Ishikawa (cell line): ENCODE data around the gene ASCC1.

ENCODE experiments used
- CEBPB ChIP-seq: IDR thresholded peaks from 2 replicates; pipeline ENCODE4 v1.6.1; 2012
- CREB1 ChIP-seq: IDR thresholded peaks from 2 replicates; pipeline ENCODE4 v1.6.1; 2012; ENCODE audit warnings: low read depth
- EGR1 ChIP-seq: IDR thresholded peaks from 2 replicates; pipeline ENCODE4 v1.6.1; 2012
- EP300 ChIP-seq: IDR thresholded peaks from 2 replicates; pipeline ENCODE4 v1.6.1; 2012; ENCODE audit warnings: borderline replicate concordance
- FOXM1 ChIP-seq: IDR thresholded peaks from 2 replicates; pipeline ENCODE4 v1.6.1; 2012; ENCODE audit warnings: low read depth, borderline replicate concordance
- NFIC ChIP-seq: IDR thresholded peaks from 2 replicates; pipeline ENCODE4 v1.6.1; 2012
- RAD21 ChIP-seq: IDR thresholded peaks from 2 replicates; pipeline ENCODE4 v1.6.1; 2012; ENCODE audit warnings: low read depth
- TAF1 ChIP-seq: IDR thresholded peaks from 2 replicates; pipeline ENCODE4 v1.6.1; 2012; ENCODE audit warnings: low read depth, mild to moderate bottlenecking
- TCF12 ChIP-seq: IDR thresholded peaks from 2 replicates; pipeline ENCODE4 v1.6.1; 2012; ENCODE audit warnings: low read depth
- TEAD4 ChIP-seq: IDR thresholded peaks from 2 replicates; pipeline ENCODE4 v1.6.1; 2012
- YY1 ChIP-seq: IDR thresholded peaks from 2 replicates; pipeline ENCODE4 v1.6.1; 2012; ENCODE audit warnings: low read depth
- TF ChIP-seq, protein P1 (sequence below): IDR thresholded peaks from 2 replicates; pipeline ENCODE4 v1.6.1; 2012; ENCODE audit warnings: low read depth, mild to moderate bottlenecking
- TF ChIP-seq, protein P2 (sequence below): IDR thresholded peaks from 2 replicates; pipeline ENCODE4 v1.6.1; 2012

DNA sequence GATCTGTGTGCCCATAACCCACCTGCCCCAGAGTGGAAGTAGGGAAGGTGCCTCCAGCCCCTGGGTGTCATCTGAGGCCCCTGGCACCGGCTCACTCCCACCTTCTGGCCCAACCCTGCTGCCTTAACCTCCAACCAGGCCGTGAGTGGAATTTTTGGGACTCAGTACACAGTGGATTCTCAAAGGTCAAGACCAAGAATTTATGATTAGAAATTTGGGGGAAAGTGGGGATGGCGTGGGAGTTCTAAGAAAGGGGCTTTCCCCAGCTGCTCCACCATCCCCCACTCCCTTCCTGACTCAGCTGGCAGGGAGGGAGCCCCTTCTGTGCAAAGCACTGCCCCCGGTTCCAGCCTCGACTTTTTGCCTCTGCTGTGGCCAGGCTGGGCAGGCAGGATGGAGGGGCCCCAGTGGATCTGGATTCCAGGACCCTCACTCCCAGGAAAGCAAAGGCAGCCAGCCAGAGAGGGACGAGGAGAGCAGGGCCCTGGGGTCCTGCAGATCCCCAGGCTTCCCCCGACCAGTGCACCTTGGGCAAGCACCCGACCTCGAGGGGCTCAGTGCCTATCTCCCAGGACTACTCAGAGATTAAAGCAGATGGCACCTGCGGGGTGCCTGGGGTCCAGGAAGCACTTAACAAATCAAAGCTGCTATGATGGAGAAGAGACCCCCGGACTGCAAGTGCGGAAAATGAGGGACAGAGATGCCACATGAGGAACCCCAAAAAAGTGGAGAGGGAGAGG is 140.5 kb downstream of the ASCC1 start:
- TF ChIP-seq EP300 = no peak
- TF ChIP-seq TAF1 = no peak
- TF ChIP-seq, protein P1, sequence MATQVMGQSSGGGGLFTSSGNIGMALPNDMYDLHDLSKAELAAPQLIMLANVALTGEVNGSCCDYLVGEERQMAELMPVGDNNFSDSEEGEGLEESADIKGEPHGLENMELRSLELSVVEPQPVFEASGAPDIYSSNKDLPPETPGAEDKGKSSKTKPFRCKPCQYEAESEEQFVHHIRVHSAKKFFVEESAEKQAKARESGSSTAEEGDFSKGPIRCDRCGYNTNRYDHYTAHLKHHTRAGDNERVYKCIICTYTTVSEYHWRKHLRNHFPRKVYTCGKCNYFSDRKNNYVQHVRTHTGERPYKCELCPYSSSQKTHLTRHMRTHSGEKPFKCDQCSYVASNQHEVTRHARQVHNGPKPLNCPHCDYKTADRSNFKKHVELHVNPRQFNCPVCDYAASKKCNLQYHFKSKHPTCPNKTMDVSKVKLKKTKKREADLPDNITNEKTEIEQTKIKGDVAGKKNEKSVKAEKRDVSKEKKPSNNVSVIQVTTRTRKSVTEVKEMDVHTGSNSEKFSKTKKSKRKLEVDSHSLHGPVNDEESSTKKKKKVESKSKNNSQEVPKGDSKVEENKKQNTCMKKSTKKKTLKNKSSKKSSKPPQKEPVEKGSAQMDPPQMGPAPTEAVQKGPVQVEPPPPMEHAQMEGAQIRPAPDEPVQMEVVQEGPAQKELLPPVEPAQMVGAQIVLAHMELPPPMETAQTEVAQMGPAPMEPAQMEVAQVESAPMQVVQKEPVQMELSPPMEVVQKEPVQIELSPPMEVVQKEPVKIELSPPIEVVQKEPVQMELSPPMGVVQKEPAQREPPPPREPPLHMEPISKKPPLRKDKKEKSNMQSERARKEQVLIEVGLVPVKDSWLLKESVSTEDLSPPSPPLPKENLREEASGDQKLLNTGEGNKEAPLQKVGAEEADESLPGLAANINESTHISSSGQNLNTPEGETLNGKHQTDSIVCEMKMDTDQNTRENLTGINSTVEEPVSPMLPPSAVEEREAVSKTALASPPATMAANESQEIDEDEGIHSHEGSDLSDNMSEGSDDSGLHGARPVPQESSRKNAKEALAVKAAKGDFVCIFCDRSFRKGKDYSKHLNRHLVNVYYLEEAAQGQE = no peak
- no peak for TF ChIP-seq CEBPB
- TF ChIP-seq EGR1 = no peak
- no peak for TF ChIP-seq RAD21
- TF ChIP-seq YY1 = no peak
- TF ChIP-seq, protein P2, sequence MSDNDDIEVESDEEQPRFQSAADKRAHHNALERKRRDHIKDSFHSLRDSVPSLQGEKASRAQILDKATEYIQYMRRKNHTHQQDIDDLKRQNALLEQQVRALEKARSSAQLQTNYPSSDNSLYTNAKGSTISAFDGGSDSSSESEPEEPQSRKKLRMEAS = no peak
- no peak for TF ChIP-seq NFIC
- TF ChIP-seq FOXM1 = no peak
- TF ChIP-seq TCF12 = no peak
- no peak for TF ChIP-seq CREB1
- TF ChIP-seq TEAD4 = no peak
